Astrocyte (in vitro differentiated cells and primary cell): ENCODE data around the gene PVALB. TPM values are rescaled to one million over a fixed set of nuclear protein-coding genes. Genes with fewer than 3 reads are reported as not detected.

ENCODE experiments used
- DNase-seq: peaks from one replicate; pipeline ENCODE4 v3.0.0-alpha.2; 2010; ENCODE audit warnings: low read depth
- FAIRE-seq: peaks from 2 replicates; lab custom pipeline; 2011; peaks lifted over from hg19 to GRCh38; lab: Jason Lieb, UNC
- H2AFZ ChIP-seq: 2 replicates; pipeline ENCODE4 v1.6.0; 2012; ENCODE audit warnings: low read depth, low read length, inconsistent platforms
- H3K27ac ChIP-seq: 2 replicates; pipeline ENCODE4 v1.5.1; 2011; ENCODE audit warnings: low read depth, low read length, inconsistent platforms
- H3K27me3 ChIP-seq: 2 replicates; pipeline ENCODE4 v1.6.0; 2011; ENCODE audit warnings: low read length, inconsistent platforms; ENCODE audit not compliant: insufficient read depth
- H3K36me3 ChIP-seq: 2 replicates; pipeline ENCODE4 v1.5.1; 2011; ENCODE audit warnings: low read length, inconsistent platforms; ENCODE audit not compliant: insufficient read depth
- H3K4me1 ChIP-seq: 2 replicates; pipeline ENCODE4 v1.5.1; 2011; ENCODE audit warnings: low read length, inconsistent platforms; ENCODE audit not compliant: insufficient read depth
- H3K4me2 ChIP-seq: 2 replicates; pipeline ENCODE4 v1.6.0; 2012; ENCODE audit warnings: low read length, inconsistent platforms
- H3K4me3 ChIP-seq: 2 replicates; pipeline ENCODE4 v1.5.1; 2011; ENCODE audit warnings: low read depth, mild to moderate bottlenecking, low read length, inconsistent platforms; ENCODE audit not compliant: insufficient read depth
- H3K79me2 ChIP-seq: 2 replicates; pipeline ENCODE4 v1.6.0; 2012; ENCODE audit warnings: mild to moderate bottlenecking, low read length, inconsistent platforms; ENCODE audit not compliant: insufficient read depth
- H3K9ac ChIP-seq: 2 replicates; pipeline ENCODE4 v1.6.0; 2012; ENCODE audit warnings: mild to moderate bottlenecking, low read length, inconsistent platforms
- H3K9me3 ChIP-seq: 2 replicates; pipeline ENCODE4 v1.5.1; 2012; ENCODE audit warnings: low read depth, mild to moderate bottlenecking, low read length, inconsistent platforms; ENCODE audit not compliant: insufficient read depth
- H4K20me1 ChIP-seq: 2 replicates; pipeline ENCODE4 v1.6.0; 2012; ENCODE audit warnings: low read length, inconsistent platforms; ENCODE audit not compliant: insufficient read depth
- H3K27ac Mint-ChIP-seq: one replicate; pipeline ENCODE4 v1.8.0; 2021; ENCODE audit warnings: mild to moderate bottlenecking, mixed read lengths; ENCODE audit not compliant: unreplicated experiment
- H3K27me3 Mint-ChIP-seq: one replicate; pipeline ENCODE4 v1.8.0; 2021; ENCODE audit warnings: low read depth, mixed read lengths; ENCODE audit not compliant: unreplicated experiment
- H3K36me3 Mint-ChIP-seq: one replicate; pipeline ENCODE4 v1.8.0; 2021; ENCODE audit warnings: low read depth, mixed read lengths; ENCODE audit not compliant: unreplicated experiment
- H3K4me1 Mint-ChIP-seq: one replicate; pipeline ENCODE4 v1.8.0; 2021; ENCODE audit warnings: low read depth, mixed read lengths; ENCODE audit not compliant: unreplicated experiment
- H3K4me3 Mint-ChIP-seq: one replicate; pipeline ENCODE4 v1.8.0; 2021; ENCODE audit warnings: mild to moderate bottlenecking, moderate library complexity, mixed read lengths; ENCODE audit not compliant: unreplicated experiment
- H3K9me3 Mint-ChIP-seq: one replicate; pipeline ENCODE4 v1.8.0; 2021; ENCODE audit warnings: mild to moderate bottlenecking, mixed read lengths; ENCODE audit not compliant: unreplicated experiment
- EZH2 ChIP-seq: IDR thresholded peaks from 2 replicates; pipeline ENCODE4 v1.6.1; 2012; ENCODE audit warnings: mild to moderate bottlenecking, low read length, inconsistent platforms; ENCODE audit not compliant: insufficient read depth
- total RNA-seq: library from RNA; stranded (reverse); gene quantifications from 2 replicates; pipeline ENCODE4 v1.2.1, GENCODE V29; 2021
- TF ChIP-seq, protein P1 (sequence below): IDR thresholded peaks from 2 replicates; pipeline ENCODE4 v1.5.1; 2011; ENCODE audit warnings: low read depth, mild to moderate bottlenecking, inconsistent platforms, low read length, moderate library complexity; ENCODE audit not compliant: insufficient read depth

PVALB gene
- total RNA-seq, 1 donor from 2014 or later, result not detected

DNA sequence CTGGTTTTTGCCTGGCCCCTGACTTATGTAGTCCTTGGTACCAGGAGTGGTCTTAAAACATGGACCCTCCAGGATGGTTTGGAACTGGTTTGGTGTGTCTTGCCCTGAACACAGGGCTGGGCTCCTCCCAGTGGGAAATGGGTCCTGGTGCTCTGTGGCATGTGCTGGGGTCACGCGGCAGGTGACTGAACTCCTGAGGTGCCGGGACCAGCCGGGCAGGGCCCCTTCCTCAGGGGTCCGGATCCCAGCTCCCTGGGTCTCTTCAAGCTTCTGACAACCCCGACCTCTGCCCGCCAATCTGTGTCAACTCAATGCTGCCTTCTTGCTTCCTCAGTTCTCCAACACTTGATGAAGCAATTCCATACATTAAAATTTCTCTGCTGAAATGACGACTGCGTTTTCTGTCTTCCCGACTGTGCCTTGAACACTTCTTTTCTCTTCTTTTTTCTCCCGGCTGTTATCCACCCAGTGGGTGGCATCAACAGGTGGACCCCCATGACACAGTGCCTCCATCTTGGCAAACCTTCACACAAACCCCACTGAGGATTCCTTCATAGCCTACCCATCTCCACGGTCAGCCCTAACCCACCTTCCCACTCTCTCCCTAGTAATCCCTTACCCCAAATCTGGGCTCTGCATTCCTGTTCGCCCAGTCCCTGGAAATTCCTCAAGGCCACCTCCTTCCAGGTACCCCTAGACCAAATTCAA lies 45.3 kb downstream of the PVALB start:
- H3K27ac Mint-ChIP-seq, result no peak overlapping the region

DNA sequence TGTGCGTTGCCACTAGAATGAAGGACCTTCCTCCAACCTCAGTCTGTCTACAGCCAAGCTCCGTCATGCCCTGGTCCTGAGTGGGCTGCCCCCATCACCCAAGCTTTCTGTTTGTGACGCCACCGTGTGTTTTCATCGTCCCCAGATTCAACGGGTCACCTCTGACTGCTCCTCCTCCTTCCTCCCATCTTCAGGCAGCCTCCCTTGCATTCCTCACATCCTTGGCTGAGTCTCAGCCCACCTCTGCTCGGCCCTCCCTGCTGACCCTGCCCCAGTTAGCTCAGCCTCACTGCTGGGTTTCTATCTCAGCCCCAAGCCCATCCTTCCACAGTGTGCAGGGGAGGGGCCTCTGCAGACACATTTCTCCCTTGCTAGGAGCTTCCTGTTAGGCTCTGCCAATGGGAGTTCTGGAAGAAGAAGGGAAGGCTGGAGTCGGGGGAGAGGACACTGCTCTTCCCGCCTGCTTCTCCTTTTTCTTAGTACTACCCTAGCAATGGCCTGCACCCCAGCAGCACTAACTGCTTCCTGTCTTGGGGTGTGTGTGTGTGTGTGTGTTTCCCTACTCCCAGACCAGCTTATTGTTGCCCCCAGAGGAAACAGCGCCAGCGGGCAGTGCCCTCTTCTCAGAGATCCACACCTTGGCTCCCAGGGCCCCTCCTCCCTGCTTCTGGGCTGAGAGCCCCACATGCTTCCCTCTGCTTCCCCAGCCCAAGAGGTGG lies 46.2 kb downstream of the PVALB start:
- DNase-seq, result no peak
- no peak for TF ChIP-seq EZH2
- TF ChIP-seq, protein P1, sequence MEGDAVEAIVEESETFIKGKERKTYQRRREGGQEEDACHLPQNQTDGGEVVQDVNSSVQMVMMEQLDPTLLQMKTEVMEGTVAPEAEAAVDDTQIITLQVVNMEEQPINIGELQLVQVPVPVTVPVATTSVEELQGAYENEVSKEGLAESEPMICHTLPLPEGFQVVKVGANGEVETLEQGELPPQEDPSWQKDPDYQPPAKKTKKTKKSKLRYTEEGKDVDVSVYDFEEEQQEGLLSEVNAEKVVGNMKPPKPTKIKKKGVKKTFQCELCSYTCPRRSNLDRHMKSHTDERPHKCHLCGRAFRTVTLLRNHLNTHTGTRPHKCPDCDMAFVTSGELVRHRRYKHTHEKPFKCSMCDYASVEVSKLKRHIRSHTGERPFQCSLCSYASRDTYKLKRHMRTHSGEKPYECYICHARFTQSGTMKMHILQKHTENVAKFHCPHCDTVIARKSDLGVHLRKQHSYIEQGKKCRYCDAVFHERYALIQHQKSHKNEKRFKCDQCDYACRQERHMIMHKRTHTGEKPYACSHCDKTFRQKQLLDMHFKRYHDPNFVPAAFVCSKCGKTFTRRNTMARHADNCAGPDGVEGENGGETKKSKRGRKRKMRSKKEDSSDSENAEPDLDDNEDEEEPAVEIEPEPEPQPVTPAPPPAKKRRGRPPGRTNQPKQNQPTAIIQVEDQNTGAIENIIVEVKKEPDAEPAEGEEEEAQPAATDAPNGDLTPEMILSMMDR, result no peak
- Mint-ChIP-seq H3K4me1 (peaks cover 8% of the 10 kb centered on the region), H3K9me3 (peaks cover 1% of the 10 kb centered on the region), H3K4me3 (no peak overlapping the region), H3K27me3 (peaks cover 3% of the 10 kb centered on the region), H3K36me3 (peaks cover 19% of the 10 kb centered on the region), H3K27ac (no peak overlapping the region)
- no peaks in the 10 kb centered on the region for H3K79me2 ChIP-seq
- H2AFZ ChIP-seq, result no peak overlapping the region
- H3K9me3 ChIP-seq, result no peaks in the 10 kb centered on the region
- no peak for FAIRE-seq
- no peak overlapping the region for H3K4me2 ChIP-seq
- H3K27ac ChIP-seq, result no peak overlapping the region
- peaks cover 21% of the 10 kb centered on the region for H4K20me1 ChIP-seq
- H3K36me3 ChIP-seq, result peaks cover 5% of the 10 kb centered on the region
- H3K4me1 ChIP-seq, result peaks cover 7% of the 10 kb centered on the region
- no peak overlapping the region for H3K9ac ChIP-seq
- H3K4me3 ChIP-seq, result no peak overlapping the region
- no peaks in the 10 kb centered on the region for H3K27me3 ChIP-seq

More for the DNA sequence above, 45.3 kb downstream of the PVALB start:
- Histone ChIP-seq H3K27me3 (no peaks in the 10 kb centered on the region), H3K9me3 (no peaks in the 10 kb centered on the region), H3K4me1 (peaks cover 7% of the 10 kb centered on the region), H3K4me3 (no peak overlapping the region), H3K4me2 (no peak overlapping the region), H2AFZ (no peak overlapping the region), H3K9ac (no peak overlapping the region), H3K36me3 (peaks cover 5% of the 10 kb centered on the region), H3K79me2 (no peaks in the 10 kb centered on the region), H3K27ac (no peak overlapping the region), H4K20me1 (peaks cover 21% of the 10 kb centered on the region)
- Mint-ChIP-seq H3K36me3 (peaks cover 19% of the 10 kb centered on the region), H3K4me1 (peaks cover 4% of the 10 kb centered on the region), H3K27me3 (peaks cover 3% of the 10 kb centered on the region), H3K9me3 (peaks cover 4% of the 10 kb centered on the region), H3K4me3 (no peak overlapping the region)
- TF ChIP-seq, protein P1, result no peak
- TF ChIP-seq EZH2, result no peak
- FAIRE-seq (no peak), DNase-seq (no peak)
